MM.1S (cell line): ENCODE data around the gene ADARB1.

Experiments
- DNase-seq: peaks from one replicate; pipeline ENCODE4 v3.0.0-alpha.2; 2015
- H2AFZ ChIP-seq: fragments of 300-600 bp; sonication (generic); 2 replicates; pipeline ENCODE4 v1.6.0; 2016; ENCODE audit warnings: antibody characterized with exemption, low read length
- H3F3A ChIP-seq: fragments of 300-600 bp; sonication (generic); 2 replicates; pipeline ENCODE4 v1.6.1; 2016; ENCODE audit warnings: mild to moderate bottlenecking, antibody characterized with exemption, low read length, moderate library complexity, mixed read lengths; ENCODE audit not compliant: insufficient read depth
- H3K27ac ChIP-seq: fragments of 300-600 bp; sonication (generic); 2 replicates; pipeline ENCODE4 v1.5.1; 2016; ENCODE audit warnings: mild to moderate bottlenecking, low read length
- H3K27me3 ChIP-seq: fragments of 300-600 bp; sonication (generic); replicated peaks from 2 replicates; pipeline ENCODE4 v1.6.0; 2016; ENCODE audit warnings: low read length; ENCODE audit not compliant: insufficient read depth
- H3K36me3 ChIP-seq: fragments of 300-600 bp; sonication (generic); replicated peaks from 2 replicates; pipeline ENCODE4 v1.6.1; 2016; ENCODE audit warnings: mild to moderate bottlenecking, low read length, mixed read lengths; ENCODE audit not compliant: insufficient read depth
- H3K4me1 ChIP-seq: fragments of 300-600 bp; sonication (generic); 2 replicates; pipeline ENCODE4 v1.6.1; 2016; ENCODE audit warnings: low read length, mixed read lengths
- H3K4me2 ChIP-seq: fragments of 300-600 bp; sonication (generic); 2 replicates; pipeline ENCODE4 v1.6.0; 2016; ENCODE audit warnings: low read depth, low read length
- H3K4me3 ChIP-seq: fragments of 300-600 bp; sonication (generic); 2 replicates; pipeline ENCODE4 v1.5.1; 2016; ENCODE audit warnings: low read length, mixed read lengths
- H3K79me2 ChIP-seq: fragments of 300-600 bp; sonication (generic); 2 replicates; pipeline ENCODE4 v1.6.1; 2016; ENCODE audit warnings: mixed run types, low read length, mixed read lengths
- H3K9ac ChIP-seq: fragments of 300-600 bp; sonication (generic); 2 replicates; pipeline ENCODE4 v1.6.1; 2016; ENCODE audit warnings: low read length, mixed read lengths
- H3K9me2 ChIP-seq: fragments of 300-600 bp; sonication (generic); replicated peaks from 2 replicates; pipeline ENCODE4 v1.6.1; 2016; ENCODE audit warnings: mild to moderate bottlenecking, low read length, mixed read lengths; ENCODE audit not compliant: insufficient read depth
- H3K9me3 ChIP-seq: fragments of 300-600 bp; sonication (generic); replicated peaks from 2 replicates; pipeline ENCODE4 v1.6.1; 2016; ENCODE audit warnings: mild to moderate bottlenecking, low read length, mixed read lengths; ENCODE audit not compliant: insufficient read depth
- H4K20me1 ChIP-seq: fragments of 300-600 bp; sonication (generic); 2 replicates; pipeline ENCODE4 v1.6.1; 2016; ENCODE audit warnings: mild to moderate bottlenecking, low read length, moderate library complexity, mixed read lengths; ENCODE audit not compliant: insufficient read depth
- EZH2 ChIP-seq: fragments of 300-600 bp; sonication (generic); optimal IDR thresholded peaks from 2 replicates; pipeline ENCODE3; 2017; ENCODE audit warnings: low read depth, mild to moderate bottlenecking, antibody characterized with exemption, low read length, mixed read lengths
- EZH2phosphoT487 ChIP-seq: fragments of 300-600 bp; sonication (generic); IDR thresholded peaks from 2 replicates; pipeline ENCODE4 v1.6.1; 2018; ENCODE audit warnings: antibody characterized with exemption, low read length
- TF ChIP-seq, protein P1 (sequence below): fragments of 300-600 bp; sonication (generic); IDR thresholded peaks from 2 replicates; pipeline ENCODE4 v1.5.1; 2016; ENCODE audit warnings: antibody characterized with exemption, low read length, mixed read lengths

Gene ADARB1

DNA sequence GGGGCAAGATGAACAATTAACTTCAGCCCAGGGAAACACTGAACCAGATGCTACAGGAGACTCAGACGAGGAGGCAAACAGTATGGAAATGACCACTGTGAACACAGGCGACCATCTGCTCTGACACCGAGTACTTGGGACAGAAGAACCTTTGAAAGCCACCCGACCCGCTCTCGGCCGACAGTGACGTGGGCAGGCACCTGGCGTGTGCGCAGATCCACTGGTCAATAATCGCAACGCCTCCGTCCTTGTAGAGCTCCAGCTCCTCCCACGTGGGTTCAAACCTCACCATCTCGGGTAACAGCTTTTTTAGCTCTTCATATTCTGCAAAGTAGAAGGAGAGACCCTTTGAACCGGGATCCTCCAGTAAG, 193.0 kb downstream of the ADARB1 start:
- Histone ChIP-seq H4K20me1 (no peaks in the 10 kb centered on the region), H3K4me1 (no peaks in the 10 kb centered on the region), H3K79me2 (no peaks in the 10 kb centered on the region), H3K36me3 (peaks cover 4% of the 10 kb centered on the region), H3F3A (no peaks in the 10 kb centered on the region), H3K4me2 (no peak overlapping the region), H3K9me2 (no peaks in the 10 kb centered on the region), H3K27me3 (no peaks in the 10 kb centered on the region), H3K27ac (no peak overlapping the region), H3K9me3 (no peaks in the 10 kb centered on the region), H3K4me3 (no peak overlapping the region), H2AFZ (no peak overlapping the region), H3K9ac (no peak overlapping the region)
- TF ChIP-seq, protein P1, sequence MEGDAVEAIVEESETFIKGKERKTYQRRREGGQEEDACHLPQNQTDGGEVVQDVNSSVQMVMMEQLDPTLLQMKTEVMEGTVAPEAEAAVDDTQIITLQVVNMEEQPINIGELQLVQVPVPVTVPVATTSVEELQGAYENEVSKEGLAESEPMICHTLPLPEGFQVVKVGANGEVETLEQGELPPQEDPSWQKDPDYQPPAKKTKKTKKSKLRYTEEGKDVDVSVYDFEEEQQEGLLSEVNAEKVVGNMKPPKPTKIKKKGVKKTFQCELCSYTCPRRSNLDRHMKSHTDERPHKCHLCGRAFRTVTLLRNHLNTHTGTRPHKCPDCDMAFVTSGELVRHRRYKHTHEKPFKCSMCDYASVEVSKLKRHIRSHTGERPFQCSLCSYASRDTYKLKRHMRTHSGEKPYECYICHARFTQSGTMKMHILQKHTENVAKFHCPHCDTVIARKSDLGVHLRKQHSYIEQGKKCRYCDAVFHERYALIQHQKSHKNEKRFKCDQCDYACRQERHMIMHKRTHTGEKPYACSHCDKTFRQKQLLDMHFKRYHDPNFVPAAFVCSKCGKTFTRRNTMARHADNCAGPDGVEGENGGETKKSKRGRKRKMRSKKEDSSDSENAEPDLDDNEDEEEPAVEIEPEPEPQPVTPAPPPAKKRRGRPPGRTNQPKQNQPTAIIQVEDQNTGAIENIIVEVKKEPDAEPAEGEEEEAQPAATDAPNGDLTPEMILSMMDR = no peak
- no peak for TF ChIP-seq EZH2
- TF ChIP-seq EZH2phosphoT487 = no peak
- DNase-seq = no peak

DNA sequence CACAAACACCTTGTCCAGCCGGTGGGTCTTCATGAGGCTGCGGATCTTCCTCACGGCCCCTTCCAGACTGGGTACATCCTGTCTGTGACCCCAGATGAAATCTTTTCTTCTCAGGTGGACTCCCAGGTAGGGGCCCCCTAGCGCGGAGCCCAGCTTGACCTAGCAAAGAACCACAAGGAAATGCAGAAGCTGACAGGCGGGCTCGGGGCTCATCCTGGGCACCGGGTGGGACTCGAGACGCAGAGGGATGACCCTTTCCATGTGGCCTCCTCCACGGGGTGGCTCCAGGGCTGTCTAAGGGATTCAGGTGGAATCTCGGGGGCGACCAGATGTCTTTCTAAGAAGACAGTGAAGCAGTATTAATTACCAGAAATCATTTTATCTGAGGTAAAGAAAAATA, 195.5 kb downstream of the ADARB1 start:
- Histone ChIP-seq H3F3A (no peaks in the 10 kb centered on the region), H3K4me3 (no peak overlapping the region), H3K79me2 (no peaks in the 10 kb centered on the region), H4K20me1 (no peaks in the 10 kb centered on the region), H3K36me3 (peaks cover 4% of the 10 kb centered on the region), H2AFZ (no peak overlapping the region), H3K9me3 (no peaks in the 10 kb centered on the region), H3K4me2 (no peak overlapping the region), H3K4me1 (no peaks in the 10 kb centered on the region), H3K27ac (no peak overlapping the region), H3K9ac (no peak overlapping the region), H3K9me2 (no peaks in the 10 kb centered on the region), H3K27me3 (no peaks in the 10 kb centered on the region)
- DNase-seq = no peak
- TF ChIP-seq, protein P1 = no peak
- no peak for TF ChIP-seq EZH2phosphoT487
- no peak for TF ChIP-seq EZH2

DNA sequence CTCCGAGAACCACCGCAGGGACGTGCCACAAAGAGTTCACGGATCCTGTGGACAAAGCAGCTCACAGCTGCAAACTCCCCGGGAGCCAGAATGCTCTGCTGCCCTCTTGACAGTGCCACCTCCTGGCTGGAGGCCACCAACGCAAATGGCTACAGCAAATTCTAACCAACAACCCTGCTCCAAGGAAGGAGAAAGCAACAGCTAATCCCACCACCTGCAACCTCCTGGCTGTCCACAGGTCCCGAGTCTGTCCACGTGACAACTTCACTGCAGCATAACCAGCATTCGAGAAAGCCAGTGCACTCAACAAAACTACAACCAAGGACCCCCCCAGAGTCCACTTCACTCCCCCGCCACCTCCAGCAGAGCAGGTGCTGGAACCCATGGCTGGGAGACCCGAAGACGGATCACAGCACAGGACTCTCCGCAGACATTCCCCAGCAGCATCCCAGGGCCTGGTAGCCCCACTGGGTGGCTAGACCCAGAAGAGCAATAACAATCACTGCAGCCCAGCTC, 196.0 kb downstream of the ADARB1 start:
- Histone ChIP-seq H3F3A (no peaks in the 10 kb centered on the region), H3K4me3 (no peak overlapping the region), H3K9me2 (no peaks in the 10 kb centered on the region), H3K4me2 (no peak overlapping the region), H3K4me1 (no peaks in the 10 kb centered on the region), H4K20me1 (no peaks in the 10 kb centered on the region), H3K36me3 (peaks cover 4% of the 10 kb centered on the region), H3K27ac (no peak overlapping the region), H3K9ac (no peak overlapping the region), H2AFZ (no peak overlapping the region), H3K79me2 (no peaks in the 10 kb centered on the region), H3K9me3 (no peaks in the 10 kb centered on the region), H3K27me3 (no peaks in the 10 kb centered on the region)
- DNase-seq = no peak
- TF ChIP-seq EZH2phosphoT487 (no peak), EZH2 (no peak)
- TF ChIP-seq, protein P1 = peak; percentile 39
